Heart left ventricle (tissue), 16 donors: ENCODE data around the gene CKM. TPM values are rescaled to one million over a fixed set of nuclear protein-coding genes. Genes with fewer than 3 reads are reported as not detected.
A peak's percentile ranks its signal among the peaks of the same experiment; 100 is the strongest.
"Not testable (repeated sequence)": the region's sequence is repeated elsewhere in the genome, so short reads cannot be mapped to it uniquely, and the experiment has no call there.

Experiments
- ATAC-seq, 4 donors: fragments of 200-7000 bp; cut with Tn5 transposase; one replicate each; pipeline ENCODE4 v1.9.1; 2020 to 2022; ENCODE audit warnings: moderate library complexity in 4 of 4, mild to moderate bottlenecking in 3 of 4, moderate number of reproducible peaks in 1 of 4
- DNase-seq, 5 donors: peaks; one replicate each; pipeline ENCODE4 v3.0.0-alpha.2; 2020
- H3K27ac ChIP-seq, 12 donors: fragments of 200-600 bp; sonication (generic) in 4 of 12; one replicate each; pipeline versions ENCODE4 v1.5.0 to v1.8.0; 2016 to 2022; ENCODE audit warnings: mild to moderate bottlenecking in 2 of 12
- H3K27me3 ChIP-seq, 9 donors: fragments of 200-600 bp; sonication (generic) in 2 of 9; one replicate each; pipeline versions ENCODE4 v1.5.1 to v1.8.0; 2016 to 2022; ENCODE audit warnings: mild to moderate bottlenecking in 3 of 9
- H3K36me3 ChIP-seq, 9 donors: fragments of 200-600 bp; sonication (generic) in 2 of 9; one replicate each; pipeline versions ENCODE4 v1.5.0 to v1.8.0; 2018 to 2022; ENCODE audit warnings: mild to moderate bottlenecking in 2 of 9
- H3K4me1 ChIP-seq, 12 donors: fragments of 200-600 bp; sonication (generic) in 4 of 12; one replicate each; pipeline versions ENCODE4 v1.5.0 to v1.8.0; 2016 to 2022; ENCODE audit warnings: mild to moderate bottlenecking in 3 of 12
- H3K4me3 ChIP-seq, 12 donors: fragments of 200-600 bp; sonication (generic) in 4 of 12; one replicate each; pipeline versions ENCODE4 v1.5.0 to v1.8.0; 2017 to 2022; ENCODE audit warnings: mild to moderate bottlenecking in 9 of 12, moderate library complexity in 4 of 12
- H3K9me3 ChIP-seq, 12 donors: fragments of 200-600 bp; sonication (generic) in 4 of 12; one replicate each; pipeline versions ENCODE4 v1.5.0 to v1.8.0; 2016 to 2022; ENCODE audit warnings: mild to moderate bottlenecking in 1 of 12
- CTCF ChIP-seq, 12 donors: fragments of 200-600 bp; sonication (generic) in 4 of 12; IDR thresholded peaks; one replicate each; pipeline versions ENCODE4 v1.5.0 to v1.8.0; 2018 to 2022; ENCODE audit warnings: antibody characterized with exemption in 12 of 12, mild to moderate bottlenecking in 5 of 12
- POLR2A ChIP-seq, 2 donors: fragments of 450-650 bp; IDR thresholded peaks; one replicate each; pipeline ENCODE4 v1.6.1; 2017; ENCODE audit warnings: antibody characterized with exemption in 2 of 2, mild to moderate bottlenecking in 2 of 2, moderate library complexity in 2 of 2
- WGBS, 4 donors: extraction: QIAGEN DNeasy Blood & Tissue Kit in 2 of 4; methylation state at CpG; one replicate each; pipeline versions ENCODE4 v1.1.5 to v1.1.7; 2013 to 2018; 5-methylcytosine and 5-hydroxymethylcytosine counted together
- intact Hi-C, 10 donors: fragments of 100-400 bp; cut with DNase I; formaldehyde crosslinking; loops; one replicate each; pipeline versions ENCODE4 v1.11.1 to v1.14.2; 2022
- polyA plus RNA-seq, 2 donors: library from polyadenylated mRNA; stranded (reverse); fragments of 200-250 nt; gene quantifications; one replicate each; pipeline ENCODE4 v1.2.3, GENCODE V29; 2013
- total RNA-seq, 9 donors: library from RNA; depleted of rRNA in 2 of 9; stranded (reverse); fragments of >200 nt in 2 of 9; fragmentation: NEBNext Ultra II Directional in 3 of 9; extraction: Animal tissue kit (Norgen Biotek cat#: 25700) in 3 of 9; gene quantifications; one replicate each; pipeline versions ENCODE4 v1.1.0 to v1.2.4, GENCODE V29; 2016 to 2023
- donor health status: ischemic (EF 13 %, LVEDD 7.1; RV severe dilation, severe dysfunction).
- donor health status: healthy with polysubstance abuse.
- donor health status: DM: no; HTN: yes; CAD: no.
- donor health status: DM: no; HTN: no; CAD: no.
- donor health status: ischemic (EF 25% LVEDD 6.9; RV normal size, moderate dysfunction).
- donor health status: ischemic (EF 25% LVEDD 5.7; RV mildly dilated, moderate dysfunction).
- donor health status: healthy.
- donor health status: DM: yes; HTN: yes; CAD: no.
- donor health status: ischemic (EF 35%, LVEDD 5.7; RV mildly dilated, moderate dysfunction).
- donor health status: nonischemic (EF 11% LVEDD 7.7; RV severe dilation, severe dysfunction).
- donor health status: DM: yes; HTN: yes; CAD: no.
- donor health status: PGD.
- donor health status: ischemic (EF 29% LVEDD 5.4; RV normal size, mild dysfunction).
- donor health status: nonischemic (EF 23%, LVEDD 6.1; RV moderate dilation, normal function).

Gene CKM
- total and polyA plus RNA-seq, 11 donors, result 1,885 to 11,128 (median 3,786) TPM

- intact Hi-C loops, result loop anchor here in 1 of 10 donors (10.0 kb wide), 2 partner anchors 146 to 436 kb away; partner anchors contain the start of gene APOE
- peaks cover 0 to 15% (median 1%) of the 10 kb centered on the region in 12 donors for H3K4me1 ChIP-seq
- DNase-seq (no peak), ATAC-seq (no peak)
- peaks cover 10 to 23% (median 14%) of the 10 kb centered on the region in 9 donors for H3K27me3 ChIP-seq
- peak within 1 kb of the TSS in 9 of 12 donors; percentile 6 to 45 (median 22) for H3K4me3 ChIP-seq
- no peak within 1 kb of the TSS for H3K27ac ChIP-seq
- no peaks in the 10 kb centered on the region for H3K9me3 ChIP-seq
- WGBS, 4 donors, result 11 to 24% (median 17%) methylated on average over 24 to 50 of the region's 50 CpGs
- H3K36me3 ChIP-seq, result no peaks in the 10 kb centered on the region
- TF ChIP-seq CTCF (IDR thresholded peaks at IDR 0.05) (no peak), POLR2A (IDR thresholded peaks at IDR 0.05) (no peak)
These were observed 17.7 kb upstream of the CKM start, which contains the start of gene KLC3 for GRCh38 chr19:45340232-45340898. Gene KLC3 (plus strand): TSS chr19:45340750. CDS start chr19:45345542, 4,792 bp downstream.

- TF ChIP-seq POLR2A (IDR thresholded peaks at IDR 0.05) (no peak), CTCF (IDR thresholded peaks at IDR 0.05) (no peak)
- no peak for DNase-seq
- Histone ChIP-seq H3K9me3 (no peaks in the 10 kb centered on the region), H3K27me3 (peaks cover 10 to 23% (median 14%) of the 10 kb centered on the region in 9 donors), H3K36me3 (no peaks in the 10 kb centered on the region), H3K4me1 (peaks cover 0 to 15% (median 1%) of the 10 kb centered on the region in 12 donors), H3K4me3 (no peak overlapping the region), H3K27ac (no peak overlapping the region)
- 75 to 88% (median 82%) methylated on average over 6 of the region's 6 CpGs for WGBS, 4 donors
- no peak for ATAC-seq
- intact Hi-C loops, result loop anchor here in 8 of 10 donors (2.0 to 10.0 kb wide), 9 partner anchors 87 to 437 kb away; partner anchors contain the start of genes APOE (in 5 of the 8), MARK4 (in 5 of the 8) and NKPD1 (in 1 of the 8)
These were observed 17.0 kb upstream of the CKM start for GRCh38 chr19:45339629-45340028.

- intact Hi-C loops, result loop anchor here in 6 of 10 donors (5.0 to 10.0 kb wide), 6 partner anchors 84 to 434 kb away; partner anchors contain the start of genes MARK4 (in 5 of the 6), APOE (in 4 of the 6) and NKPD1 (in 1 of the 6)
- Histone ChIP-seq H3K36me3 (no peaks in the 10 kb centered on the region), H3K4me3 (no peak overlapping the region), H3K27me3 (peaks cover 10 to 23% (median 14%) of the 10 kb centered on the region in 9 donors), H3K27ac (no peak overlapping the region), H3K4me1 (peaks cover 0 to 15% (median 1%) of the 10 kb centered on the region in 12 donors), H3K9me3 (no peaks in the 10 kb centered on the region)
- ATAC-seq (no peak), DNase-seq (no peak)
- TF ChIP-seq POLR2A (IDR thresholded peaks at IDR 0.05), result no peak
- no peak for TF ChIP-seq CTCF (IDR thresholded peaks at IDR 0.05)
- WGBS, 4 donors, result 61 to 69% (median 66%) methylated on average over 11 of the region's 11 CpGs
These were observed 14.1 kb upstream of the CKM start for GRCh38 chr19:45336696-45337251.

GRCh38 chr19:45334881-45335280 is 12.2 kb upstream of the CKM start:
- not testable (repeated sequence) for ATAC-seq, H3K4me3 ChIP-seq, H3K27ac ChIP-seq, H3K9me3 ChIP-seq, H3K36me3 ChIP-seq, DNase-seq, H3K4me1 ChIP-seq
- intact Hi-C loops, result loop anchor here in 6 of 10 donors (5.0 to 10.0 kb wide), 6 partner anchors 83 to 433 kb away; partner anchors contain the start of genes MARK4 (in 5 of the 6), APOE (in 4 of the 6) and NKPD1 (in 1 of the 6)
- 88 to 93% (median 90%) methylated on average over 4 of the region's 4 CpGs for WGBS, 4 donors
- H3K27me3 ChIP-seq, result peaks cover 1 to 12% (median 3%) of the 10 kb centered on the region in 9 donors
